CD4-positive, alpha-beta T cell treated with Interleukin-15 for 1 hour (primary cell): Measurements from ENCODE around the gene ITCH.
"Not testable (repeated sequence)": the region's sequence is repeated elsewhere in the genome, so short reads cannot be mapped to it uniquely, and the experiment has no call there.

Experiments used
- DNase-seq: peaks from one replicate; pipeline ENCODE4 v3.0.0-alpha.2; 2020

Gene ITCH

GRCh38 chr20:34344238-34344637 lies 18.8 kb upstream of the ITCH start:
- DNase-seq, result no peak

- no peak for DNase-seq
Measured at GRCh38 chr20:34345402-34345736, 17.7 kb upstream of the ITCH start.

DNA sequence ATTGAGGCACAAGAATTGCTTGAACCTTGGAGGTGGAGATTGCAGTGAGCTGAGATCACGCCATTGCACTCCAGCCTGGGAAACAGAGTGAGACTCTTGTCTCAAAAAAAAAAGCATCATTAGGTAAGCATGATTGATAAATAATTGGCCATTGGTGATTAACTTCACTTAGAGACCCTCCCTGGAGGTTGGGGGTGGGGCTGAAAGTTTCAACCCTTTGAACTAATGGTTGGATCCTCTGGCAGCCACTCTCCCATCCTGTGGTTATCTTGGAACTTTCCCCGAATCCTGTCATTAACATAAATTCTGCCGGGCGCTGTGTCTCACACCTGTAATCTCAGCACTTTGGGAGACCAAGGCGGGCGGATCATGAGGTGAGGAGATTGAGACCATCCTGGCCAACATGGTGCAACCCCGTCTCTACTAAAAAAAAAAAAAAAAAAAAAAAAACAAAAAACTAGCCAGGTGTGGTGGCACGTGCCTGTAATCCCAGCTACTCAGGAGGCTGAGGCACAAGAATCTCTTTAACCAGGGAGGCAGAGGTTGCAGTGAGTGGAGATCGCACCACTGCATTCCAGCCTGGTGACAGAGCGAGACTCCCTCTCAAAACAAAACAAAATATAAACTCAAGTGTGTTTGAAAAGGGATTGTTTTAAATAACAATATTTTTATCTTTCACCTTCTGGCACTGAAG lies 17.1 kb upstream of the ITCH start:
- not testable (repeated sequence) for DNase-seq

- not testable (repeated sequence) for DNase-seq
Measured at GRCh38 chr20:34346533-34346865, 16.6 kb upstream of the ITCH start.

- DNase-seq, result no peak
Measured at GRCh38 chr20:34347571-34347970, 15.5 kb upstream of the ITCH start.

- DNase-seq, result no peak
Measured at GRCh38 chr20:34350095-34350494, 13.0 kb upstream of the ITCH start.

DNA sequence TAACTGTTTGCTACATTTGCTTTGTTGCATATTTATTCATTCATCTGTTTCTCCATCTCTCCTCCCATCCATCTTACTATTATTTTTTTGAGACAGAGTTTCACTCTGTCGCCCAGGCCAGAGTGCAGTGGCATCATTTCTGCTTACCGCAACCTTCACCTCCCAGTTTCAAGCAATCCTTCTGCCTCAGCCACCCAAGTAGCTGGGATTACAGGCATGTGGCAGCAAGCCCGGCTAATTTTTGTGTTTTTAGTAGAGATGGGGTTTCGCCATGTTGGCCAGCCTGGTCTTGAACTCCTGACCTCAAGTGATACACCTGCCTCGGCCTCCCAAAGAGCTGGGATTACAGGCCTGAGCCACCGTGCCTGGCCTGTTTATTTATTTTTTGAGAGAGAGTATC lies 9.6 kb upstream of the ITCH start:
- DNase-seq, result not testable (repeated sequence)

DNA sequence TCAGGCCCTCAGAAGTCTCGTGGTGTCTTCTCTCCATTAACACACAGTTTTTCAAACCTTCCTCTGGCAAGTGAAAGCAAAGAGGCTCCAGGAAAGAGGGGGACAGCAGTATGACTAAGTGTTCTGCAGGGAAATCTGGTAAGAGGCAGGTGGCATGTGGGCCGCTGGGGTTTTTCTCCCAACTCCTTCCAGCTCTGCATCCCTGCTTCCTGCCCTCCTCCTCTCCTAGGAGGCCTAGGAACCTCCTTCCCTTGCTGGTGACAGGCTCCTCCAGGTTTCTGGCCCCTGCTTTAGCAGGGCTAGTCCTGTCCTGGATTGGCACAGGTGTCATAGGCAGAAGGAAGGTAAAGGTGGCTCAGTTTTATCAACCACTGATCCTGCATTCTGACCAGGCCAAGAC lies 7.6 kb upstream of the ITCH start:
- DNase-seq, result no peak

DNA sequence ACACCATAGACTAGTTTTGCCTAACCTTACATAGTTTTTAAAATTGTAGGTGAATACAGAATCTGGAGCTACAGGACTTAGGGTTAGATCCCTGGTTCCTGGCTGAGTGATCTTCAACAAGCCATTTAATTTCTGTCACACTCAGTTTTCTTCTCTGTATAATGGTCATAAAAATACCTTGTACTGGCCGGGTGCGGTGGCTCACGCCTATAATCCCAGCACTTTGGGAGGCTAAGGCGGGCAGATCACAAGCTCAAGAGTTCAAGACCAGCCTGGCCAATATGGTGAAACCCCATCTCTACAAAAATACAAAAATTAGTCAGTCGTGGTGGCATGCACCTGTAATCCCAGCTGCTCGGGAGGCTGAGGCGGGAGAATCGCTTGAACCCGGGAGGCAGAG lies 3.3 kb upstream of the ITCH start:
- not testable (repeated sequence) for DNase-seq

GRCh38 chr20:34362502-34363061 lies 491 bp upstream of the ITCH start:
- no peak for DNase-seq

GRCh38 chr20:34363465-34364222 lies 571 bp downstream of the ITCH start:
- no peak for DNase-seq

DNA sequence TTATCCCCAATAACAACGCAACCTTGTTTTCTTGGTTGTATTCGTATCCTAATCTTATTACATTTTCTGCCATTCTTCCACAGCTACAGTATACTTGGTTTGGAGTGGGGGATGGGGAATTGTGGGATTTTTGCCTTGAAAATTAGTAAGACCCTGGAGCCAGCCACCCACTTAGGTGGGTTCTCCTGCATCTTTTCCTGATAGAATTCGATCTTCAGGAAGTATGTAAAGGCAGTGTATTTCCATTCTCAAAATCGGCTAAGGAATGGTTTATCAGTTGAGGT lies 1.1 kb downstream of the ITCH start:
- no peak for DNase-seq

- DNase-seq, result peak; percentile 47
Measured at GRCh38 chr20:34365765-34366213, 2.7 kb downstream of the ITCH start.

DNA sequence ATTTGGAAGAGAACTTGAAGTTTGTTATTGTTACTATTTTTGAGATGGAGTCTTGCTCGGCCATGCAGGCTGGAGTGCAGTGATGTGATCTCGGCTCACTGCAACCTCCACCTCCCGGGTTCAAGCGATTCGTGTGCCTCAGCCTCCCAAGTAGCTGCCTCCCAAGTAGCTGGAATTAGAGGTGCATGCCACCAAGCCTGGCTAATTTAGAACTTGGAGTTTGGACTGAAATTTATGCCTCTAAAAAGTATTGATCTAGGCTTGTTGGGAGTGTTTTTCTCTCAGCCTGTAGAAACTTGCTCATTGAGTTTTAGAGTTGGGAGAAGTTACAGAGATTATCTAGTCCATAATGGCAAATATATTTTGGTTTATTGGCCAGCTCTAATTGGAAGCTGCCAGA lies 4.1 kb downstream of the ITCH start:
- no peak for DNase-seq

DNA sequence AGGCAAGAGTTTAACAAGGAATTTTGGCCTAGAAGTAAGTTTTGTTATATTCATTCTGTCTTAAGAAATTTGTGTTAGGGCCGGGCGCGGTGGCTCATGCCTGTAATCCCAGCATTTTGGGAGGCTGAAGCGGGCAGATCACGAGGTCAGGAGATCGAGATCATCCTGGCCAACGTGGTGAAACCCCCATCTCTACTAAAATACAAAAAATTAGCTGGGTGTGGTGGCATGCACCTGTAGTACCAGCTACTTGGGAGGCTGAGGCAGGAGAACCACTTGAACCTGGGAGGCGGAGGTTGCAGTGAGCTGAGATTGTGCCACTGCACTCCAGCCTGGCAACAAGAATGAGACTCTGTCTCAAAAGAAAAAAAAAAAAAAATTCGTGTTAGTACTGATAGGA lies 4.8 kb downstream of the ITCH start:
- DNase-seq, result not testable (repeated sequence)

GRCh38 chr20:34368547-34368946 lies 5.5 kb downstream of the ITCH start:
- DNase-seq, result no peak

- DNase-seq, result peak; percentile 18
Measured at GRCh38 chr20:34369265-34369664, 6.2 kb downstream of the ITCH start.

DNA sequence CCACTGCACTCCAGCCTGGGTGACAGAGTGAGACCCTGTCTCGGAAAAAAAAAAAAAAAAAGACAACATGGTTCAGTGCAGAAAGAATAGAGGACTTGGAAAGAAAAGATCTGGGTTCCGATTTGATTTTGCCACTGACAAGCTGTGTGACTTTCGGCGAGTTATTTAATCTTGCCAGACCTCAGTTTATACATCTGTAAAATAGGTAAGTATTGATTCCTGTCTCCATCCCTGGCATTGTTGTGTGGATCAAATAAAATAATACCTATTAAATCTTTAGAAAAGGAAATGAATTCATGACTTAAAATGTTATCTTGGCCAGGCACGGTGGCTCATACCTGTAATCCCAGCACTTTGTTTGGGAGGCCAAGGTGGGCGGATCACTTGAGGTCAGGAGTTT lies 7.0 kb downstream of the ITCH start:
- DNase-seq, result no peak

GRCh38 chr20:34373445-34373844 lies 10.4 kb downstream of the ITCH start:
- DNase-seq, result no peak

DNA sequence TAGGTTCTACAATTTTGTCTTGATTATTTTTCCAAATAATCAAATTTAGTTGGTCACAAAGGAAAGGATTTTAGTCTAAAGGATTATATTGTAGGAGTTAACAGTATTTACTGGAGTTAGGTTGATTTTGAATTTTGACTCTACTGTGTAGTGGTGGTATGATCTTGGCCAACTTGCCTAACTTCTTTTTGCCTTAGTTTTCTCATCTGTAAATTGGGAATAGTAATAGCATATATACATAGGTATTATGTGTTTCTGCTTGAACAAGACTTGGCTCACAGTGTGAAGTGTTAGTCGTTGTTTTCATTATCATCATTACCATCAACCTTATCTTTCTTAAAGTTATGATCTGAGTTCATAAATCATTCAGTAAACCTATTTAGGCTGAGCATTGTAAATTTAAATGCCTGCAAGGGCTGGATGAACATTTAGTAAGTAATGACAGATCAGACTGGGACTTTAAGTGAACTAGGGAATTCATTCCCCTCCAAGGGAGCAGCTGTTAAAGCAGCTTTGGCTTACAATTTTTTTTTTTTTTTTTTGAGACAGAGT lies 11.2 kb downstream of the ITCH start:
- DNase-seq, result no peak

- DNase-seq, result no peak
Measured at GRCh38 chr20:34375977-34376430, 12.9 kb downstream of the ITCH start.

- no peak for DNase-seq
Measured at GRCh38 chr20:34377072-34377847, 14.2 kb downstream of the ITCH start.

DNA sequence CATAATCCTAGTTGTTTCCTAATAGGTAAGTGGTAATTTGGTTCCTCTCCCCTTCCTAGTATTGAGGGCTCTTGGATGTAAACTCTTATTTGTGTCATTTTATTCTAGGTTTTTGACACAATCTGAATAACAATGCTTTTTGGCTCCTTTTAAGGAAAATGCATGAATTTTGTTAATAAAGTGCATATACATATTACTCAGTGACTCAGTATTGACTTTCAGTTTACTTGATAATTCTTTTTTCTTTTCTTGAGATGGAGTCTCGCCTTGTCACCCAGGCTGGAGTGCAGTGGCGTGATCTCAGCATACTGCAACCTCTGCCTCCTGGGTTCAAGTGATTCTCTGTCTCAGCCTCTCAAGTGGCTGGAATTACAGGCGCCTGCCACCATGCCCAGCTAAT lies 19.1 kb downstream of the ITCH start:
- no peak for DNase-seq
